Iris pigment epithelial cell (primary cell): ENCODE data around the gene KAZALD1.
A peak's percentile ranks its signal among the peaks of the same experiment; 100 is the strongest.

Experiments used
- DNase-seq: peaks from one replicate; pipeline ENCODE4 v3.0.0-alpha.2; 2011; ENCODE audit warnings: low read depth

KAZALD1 gene

GRCh38 chr10:101095004-101095403 lies 33.2 kb downstream of the KAZALD1 start:
- no peak for DNase-seq

DNA sequence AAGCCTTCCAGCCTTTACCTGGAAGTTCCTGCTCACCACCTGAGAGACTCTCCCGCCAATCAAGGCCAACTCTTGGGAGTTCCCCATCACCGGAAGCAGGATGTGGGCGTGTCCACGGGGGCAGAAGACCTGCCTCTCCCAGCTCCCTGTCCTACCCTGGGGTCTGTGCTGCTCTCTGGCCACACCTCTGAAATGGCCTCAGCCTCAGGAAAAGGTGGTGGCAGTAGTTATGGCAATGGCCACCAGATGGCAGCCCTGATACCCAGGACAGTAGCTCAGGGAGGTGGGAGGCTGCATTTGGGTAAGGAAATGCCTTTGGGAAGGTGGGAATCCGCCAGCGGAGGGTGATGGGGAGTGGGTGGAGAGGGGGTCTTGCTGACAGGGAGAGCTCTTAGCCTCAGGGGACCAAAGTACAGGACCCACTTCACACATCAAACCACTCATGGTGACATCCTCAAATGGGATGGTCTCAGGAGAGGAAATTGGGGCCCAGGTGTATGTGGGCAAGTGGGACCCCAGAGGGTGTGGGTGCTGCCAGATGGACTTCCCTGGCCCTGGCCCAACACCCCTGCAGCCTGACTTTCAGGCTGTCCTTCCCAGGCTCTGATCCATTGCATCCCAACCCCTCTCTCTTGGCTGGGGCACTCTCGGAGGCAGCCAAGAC lies 33.9 kb downstream of the KAZALD1 start:
- peak; percentile 38 for DNase-seq

DNA sequence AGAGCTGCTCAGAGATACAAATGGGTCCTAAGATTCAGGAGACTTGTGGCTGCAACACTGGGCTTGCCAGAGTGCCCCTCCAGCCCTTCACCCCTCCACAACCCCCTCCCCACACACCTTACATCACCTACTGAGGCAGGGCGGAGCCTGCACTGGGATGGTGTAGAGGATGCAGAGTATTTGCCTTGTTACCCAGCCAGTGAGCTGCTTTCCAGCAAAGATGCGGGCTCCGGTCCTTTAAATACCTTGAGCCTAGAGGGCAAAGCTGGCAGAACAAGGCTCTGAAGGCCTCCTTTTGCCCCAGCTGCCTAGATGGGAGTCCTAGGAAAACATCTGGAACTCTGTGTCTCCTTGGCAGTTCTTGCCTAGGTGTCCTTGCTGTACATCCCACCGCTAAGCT lies 34.6 kb downstream of the KAZALD1 start:
- DNase-seq, result no peak

GRCh38 chr10:101097881-101098280 lies 36.1 kb downstream of the KAZALD1 start:
- DNase-seq, result no peak

DNA sequence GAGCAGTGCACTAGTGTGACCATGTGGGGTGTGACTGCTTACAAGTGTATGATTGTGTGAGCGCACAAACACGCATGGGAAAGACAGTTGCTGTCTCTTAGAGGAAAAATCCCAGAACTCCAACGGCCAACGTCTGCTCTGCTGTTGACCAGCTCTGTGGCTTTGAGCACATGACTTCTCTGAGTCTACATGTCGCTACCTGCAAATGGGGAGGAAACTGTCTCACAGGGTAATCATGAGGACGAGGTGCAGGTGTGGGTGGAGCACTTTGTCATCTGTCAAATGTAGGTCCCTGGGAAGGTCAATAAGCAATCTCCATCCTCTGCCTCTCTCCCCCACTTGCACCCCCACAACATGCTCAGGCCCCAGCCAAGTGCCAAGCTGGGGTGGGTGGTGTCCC lies 38.1 kb downstream of the KAZALD1 start:
- DNase-seq, result no peak

DNA sequence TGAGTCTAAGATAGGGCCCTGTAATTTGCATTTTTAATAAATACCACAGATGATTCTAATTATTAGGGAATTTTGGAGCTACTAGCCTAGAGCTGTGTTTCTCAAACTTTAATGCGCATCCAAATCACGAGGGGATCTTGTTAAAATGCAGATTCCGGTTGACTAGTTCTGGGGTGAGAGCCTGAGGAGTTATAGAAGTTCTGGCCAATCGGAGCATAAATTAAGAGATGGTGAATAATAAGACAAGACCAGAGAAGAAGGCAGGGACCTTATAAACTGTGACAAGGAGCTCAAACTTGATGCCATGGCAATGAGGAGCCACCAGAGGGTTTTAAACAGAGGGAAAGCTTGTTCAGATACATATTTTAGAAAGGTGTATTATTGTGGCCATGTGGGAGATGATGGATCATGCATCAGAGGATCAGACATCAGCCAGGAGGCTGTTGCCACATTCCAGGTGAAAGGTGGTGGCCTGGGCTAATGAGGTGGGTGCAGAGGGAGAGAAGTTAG lies 39.6 kb downstream of the KAZALD1 start:
- DNase-seq, result no peak

GRCh38 chr10:101103430-101103829 lies 41.6 kb downstream of the KAZALD1 start:
- no peak for DNase-seq

DNA sequence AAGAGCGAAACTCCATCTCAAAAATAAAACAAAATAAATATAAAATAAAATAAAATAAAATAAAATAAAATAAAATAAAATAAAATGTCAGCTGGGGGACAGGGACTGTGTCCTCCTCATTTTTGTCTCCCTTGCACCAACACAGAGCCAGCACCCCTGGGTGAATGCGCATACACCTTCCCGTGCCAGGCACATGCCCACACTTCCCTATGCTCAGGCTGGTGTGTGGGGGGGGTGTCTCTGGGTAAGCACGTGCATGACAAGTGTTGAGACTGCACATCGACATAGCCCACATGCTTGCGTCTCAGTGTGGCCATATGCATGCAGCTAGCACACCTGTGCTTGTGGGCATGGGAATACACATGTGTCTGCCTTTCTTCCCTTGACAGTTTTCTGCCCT lies 44.6 kb downstream of the KAZALD1 start:
- no peak for DNase-seq

DNA sequence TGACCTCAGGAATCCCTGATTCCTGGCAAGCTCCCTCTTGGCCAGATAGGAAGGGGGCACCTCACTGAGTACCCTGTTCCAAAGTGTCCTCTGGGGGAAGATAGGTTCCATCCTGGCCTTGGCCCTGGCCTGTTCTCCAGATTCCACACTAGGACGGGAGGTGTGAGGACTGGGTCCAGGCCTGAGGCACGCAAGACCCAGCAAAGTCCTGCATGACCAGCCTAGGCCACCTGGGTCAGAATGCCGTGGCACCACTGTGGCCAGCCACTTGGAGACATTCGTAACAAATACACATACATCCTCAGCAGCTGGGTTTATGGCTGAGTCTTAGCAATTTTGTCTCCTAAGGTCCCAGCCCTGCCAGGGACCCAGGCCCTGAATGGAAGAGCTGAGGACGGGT lies 46.0 kb downstream of the KAZALD1 start:
- DNase-seq, result no peak

DNA sequence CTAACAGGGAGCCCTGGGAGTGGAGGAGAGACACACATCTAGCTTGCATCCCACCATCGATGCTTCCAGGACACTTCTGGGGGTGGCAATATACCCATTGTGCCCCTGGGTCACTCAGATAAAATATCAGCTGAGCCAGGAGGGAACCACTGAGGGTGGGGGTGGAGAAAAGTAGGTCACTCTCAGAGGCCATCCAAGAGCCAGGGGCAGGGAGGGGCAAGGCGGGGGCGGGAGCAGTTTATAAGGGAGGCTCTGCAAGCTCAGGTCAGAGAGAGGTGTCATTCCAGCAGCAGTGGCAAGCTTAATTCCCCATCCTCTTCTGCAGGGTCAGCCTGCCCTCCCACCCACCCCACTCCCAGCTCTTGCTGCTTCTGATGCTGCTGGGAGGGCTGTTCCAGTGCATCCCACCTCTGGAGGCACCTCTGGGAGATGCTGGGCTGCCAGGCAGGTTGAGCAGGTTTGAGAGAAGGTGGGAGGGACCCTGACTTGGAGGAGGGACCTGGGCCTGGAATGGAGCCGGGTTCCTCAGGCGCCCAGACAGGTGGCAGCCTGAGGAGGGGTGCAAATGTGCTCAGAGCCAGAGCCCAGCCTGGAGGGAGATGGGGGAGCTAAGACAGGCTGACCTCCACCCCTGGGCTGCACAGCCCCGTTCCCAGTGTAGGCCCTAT lies 49.2 kb downstream of the KAZALD1 start:
- DNase-seq, result no peak

- DNase-seq, result no peak
These were observed 49.8 kb downstream of the KAZALD1 start for GRCh38 chr10:101111547-101111946.

DNA sequence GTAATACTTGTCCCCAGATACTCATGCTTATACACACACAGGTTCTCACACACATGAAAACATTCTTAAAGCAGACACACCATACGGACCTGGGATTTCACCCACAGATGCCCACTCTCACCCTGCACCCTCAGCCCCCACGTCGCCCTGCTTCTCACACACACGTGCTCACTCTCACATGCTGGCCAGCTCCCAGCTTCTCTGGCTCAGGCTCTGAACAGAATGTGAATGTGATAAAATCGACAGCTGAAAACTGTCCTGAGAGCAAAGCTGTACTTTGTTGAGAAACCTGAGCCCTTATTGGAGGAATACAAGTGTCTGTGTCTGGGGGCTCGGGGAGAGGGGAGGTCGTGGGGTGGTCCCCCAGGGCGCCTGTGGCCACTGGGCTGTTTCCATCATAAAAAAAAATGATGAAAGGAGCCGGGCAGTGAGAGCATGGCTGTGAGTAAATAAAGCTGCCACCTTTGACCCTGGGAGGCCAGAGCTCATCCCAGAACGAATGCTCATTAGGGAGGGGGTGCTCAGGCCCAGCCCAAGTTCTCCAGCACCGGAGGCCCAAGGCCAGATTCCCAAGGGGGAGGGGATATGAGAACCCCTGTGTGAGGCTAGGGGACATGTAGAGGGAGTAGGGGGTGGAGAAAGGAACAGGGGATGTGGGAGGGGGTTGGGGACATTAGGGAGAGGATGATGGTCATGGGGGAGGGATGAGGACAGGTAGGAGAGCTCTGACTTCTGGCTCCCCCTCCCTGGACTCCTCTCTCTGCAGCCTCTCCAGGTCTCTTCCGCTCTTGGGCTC lies 51.2 kb downstream of the KAZALD1 start:
- DNase-seq, result no peak

- no peak for DNase-seq
These were observed 52.2 kb downstream of the KAZALD1 start for GRCh38 chr10:101113890-101114403.

GRCh38 chr10:101114646-101115045 lies 52.9 kb downstream of the KAZALD1 start:
- no peak for DNase-seq
